Testis (tissue), 2 donors: ENCODE results near the gene DSTN.

Experiments
- CTCF ChIP-seq, 3 experiments: fragments of 450-650 bp in 2 of 3; fragments of 200-600 bp in 1 of 3; sonication (generic) in 1 of 3; IDR thresholded peaks; one replicate each; pipeline ENCODE4 v1.5.1; 2016 to 2019; ENCODE audit warnings: antibody characterized with exemption in 3 of 3, mild to moderate bottlenecking in 2 of 3, moderate library complexity in 1 of 3
- POLR2A ChIP-seq: fragments of 450-650 bp; IDR thresholded peaks from one replicate; pipeline ENCODE4 v1.6.1; 2017; ENCODE audit warnings: antibody characterized with exemption, mild to moderate bottlenecking, moderate library complexity

DNA sequence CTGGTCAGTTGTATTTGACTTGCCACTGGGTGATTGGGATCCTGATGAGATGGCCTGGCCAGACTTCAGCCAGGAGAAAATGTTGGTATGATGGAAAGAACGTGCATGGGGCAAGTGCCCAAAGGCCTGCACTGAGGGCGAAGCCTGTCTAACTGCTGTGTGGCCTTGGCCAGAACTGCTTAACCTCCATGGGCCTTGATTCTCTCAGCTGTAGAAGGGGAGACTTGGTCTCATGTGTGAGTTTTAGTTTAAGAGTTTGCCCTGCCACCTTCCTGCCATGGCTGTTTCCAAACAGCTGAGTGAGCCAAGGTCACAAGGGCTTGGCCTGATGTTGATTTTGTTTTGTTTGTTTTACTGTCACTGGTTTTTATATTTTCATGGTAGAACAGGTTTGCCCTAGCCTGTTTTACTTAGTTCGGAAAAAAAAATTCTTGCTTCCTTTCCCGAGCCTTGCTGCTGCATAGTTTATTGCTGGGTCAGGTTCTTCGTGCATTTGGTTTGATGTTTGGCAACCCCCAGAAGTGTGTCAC, 35.3 kb downstream of the DSTN start:
- no peak for TF ChIP-seq POLR2A
- TF ChIP-seq CTCF (IDR thresholded peaks at IDR 0.05) = no peak
